ENCODE measurements around the gene DNAJB9.

- TF ChIP-seq CTCF (IDR thresholded peaks at IDR 0.05) (no peak), POLR2A (IDR thresholded peaks at IDR 0.05) (no peak)
These were observed 34.4 kb upstream of the DNAJB9 start for GRCh38 chr7:108535257-108535656.
